ENCODE results near the gene RANBP9. TPM values are rescaled to one million over a fixed set of nuclear protein-coding genes. Genes with fewer than 3 reads are reported as not detected.

The RANBP9 gene
- total and polyA plus RNA-seq, 9 of the 15 experiments (the other 6 are each of a cell fraction or from before 2014, with no cell fraction given): 27.5 to 130 (median 61.5) TPM

DNA sequence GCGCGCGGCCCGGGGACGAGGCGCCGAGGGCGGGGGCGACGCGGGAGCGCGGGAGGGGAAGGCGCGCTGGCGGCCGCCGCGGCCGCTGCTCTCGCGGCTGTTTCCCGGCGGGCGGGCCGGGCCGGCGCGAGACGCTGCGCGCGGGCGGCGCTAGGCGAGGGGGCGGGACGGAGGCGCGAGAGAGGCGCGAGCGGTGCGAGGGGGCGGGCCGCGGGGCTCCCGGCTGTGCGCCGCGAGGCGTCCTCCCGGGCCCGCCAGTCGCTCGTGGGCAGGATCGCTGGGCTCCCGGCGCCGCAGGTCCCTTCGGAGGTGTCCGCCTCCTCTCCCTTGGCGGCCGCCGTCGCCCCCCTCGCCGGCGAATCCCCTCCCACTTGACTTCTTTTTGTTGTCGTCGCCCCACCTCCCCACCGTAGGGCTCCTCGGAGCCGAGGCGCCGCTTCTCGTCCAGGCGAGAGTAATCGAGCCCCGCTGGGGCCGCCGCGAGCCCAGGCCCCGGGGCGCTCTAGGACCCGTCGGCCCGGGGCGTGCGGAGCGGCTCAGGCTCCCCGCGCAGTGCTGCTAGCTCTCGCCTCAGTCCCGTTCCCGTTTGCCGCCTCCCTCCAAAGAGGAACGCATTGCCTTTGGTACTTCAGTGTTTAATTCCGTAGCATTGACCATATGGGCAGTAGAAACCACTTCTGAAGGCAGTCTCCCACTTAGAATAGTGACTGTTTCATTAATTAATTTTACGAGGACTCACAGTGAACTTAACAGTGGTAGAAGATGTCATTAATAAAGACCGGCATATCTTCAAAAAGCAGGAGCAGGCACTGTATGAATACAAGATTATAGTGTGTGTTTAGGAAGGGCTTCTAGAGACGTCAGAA lies at the start of gene RANBP9 (continued):
- TF ChIP-seq, protein P1, sequence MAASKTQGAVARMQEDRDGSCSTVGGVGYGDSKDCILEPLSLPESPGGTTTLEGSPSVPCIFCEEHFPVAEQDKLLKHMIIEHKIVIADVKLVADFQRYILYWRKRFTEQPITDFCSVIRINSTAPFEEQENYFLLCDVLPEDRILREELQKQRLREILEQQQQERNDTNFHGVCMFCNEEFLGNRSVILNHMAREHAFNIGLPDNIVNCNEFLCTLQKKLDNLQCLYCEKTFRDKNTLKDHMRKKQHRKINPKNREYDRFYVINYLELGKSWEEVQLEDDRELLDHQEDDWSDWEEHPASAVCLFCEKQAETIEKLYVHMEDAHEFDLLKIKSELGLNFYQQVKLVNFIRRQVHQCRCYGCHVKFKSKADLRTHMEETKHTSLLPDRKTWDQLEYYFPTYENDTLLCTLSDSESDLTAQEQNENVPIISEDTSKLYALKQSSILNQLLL (CRISPR knock-in tag; IDR thresholded peaks at IDR 0.05; ENCODE audit: borderline replicate concordance): no peak
- TF ChIP-seq, protein P2, sequence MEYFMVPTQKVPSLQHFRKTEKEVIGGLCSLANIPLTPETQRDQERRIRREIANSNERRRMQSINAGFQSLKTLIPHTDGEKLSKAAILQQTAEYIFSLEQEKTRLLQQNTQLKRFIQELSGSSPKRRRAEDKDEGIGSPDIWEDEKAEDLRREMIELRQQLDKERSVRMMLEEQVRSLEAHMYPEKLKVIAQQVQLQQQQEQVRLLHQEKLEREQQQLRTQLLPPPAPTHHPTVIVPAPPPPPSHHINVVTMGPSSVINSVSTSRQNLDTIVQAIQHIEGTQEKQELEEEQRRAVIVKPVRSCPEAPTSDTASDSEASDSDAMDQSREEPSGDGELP (CRISPR knock-in tag; IDR thresholded peaks at IDR 0.05; ENCODE audit: borderline replicate concordance): peak; percentile 90
- no peak for TF ChIP-seq ZNF668 (CRISPR knock-in tag; IDR thresholded peaks at IDR 0.05)
- TF ChIP-seq ZNF444 (CRISPR knock-in tag; IDR thresholded peaks at IDR 0.05): no peak; the same call in 1 of the 2 replicates
- TF ChIP-seq ZNF589 (CRISPR knock-in tag; IDR thresholded peaks at IDR 0.05; ENCODE audit: low read depth): 0 out of 2 replicates have a peak, but pooled peaks have one; percentile 46
- TF ChIP-seq CREB1 (IDR thresholded peaks at IDR 0.05): no peak; the same call in none of the 2 replicates
- TF ChIP-seq CREB1 (CRISPR knock-in tag; IDR thresholded peaks at IDR 0.05): peak; percentile 82
- 0 out of 2 replicates have a peak, but pooled peaks have one; percentile 21 for TF ChIP-seq SREBF1 (IDR thresholded peaks at IDR 0.05; ENCODE audit: borderline replicate concordance, low read depth, low read length)
- TF ChIP-seq POLR2AphosphoS5 (IDR thresholded peaks at IDR 0.05; ENCODE audit: control insufficient read depth, insufficient read depth, low read depth, low read length): 0 out of 2 replicates have a peak, but pooled peaks have one; percentile 8
- TF ChIP-seq PTTG1 (tag; IDR thresholded peaks at IDR 0.05; ENCODE audit: low read depth): no peak
- TF ChIP-seq TSC22D4 (tag; IDR thresholded peaks at IDR 0.05): no peak
- TF ChIP-seq ZNF778 (CRISPR knock-in tag; IDR thresholded peaks at IDR 0.05): no peak
- peak; percentile 89 for TF ChIP-seq MYC (IDR thresholded peaks at IDR 0.05; ENCODE audit: low read depth, low read length)
- TF ChIP-seq MYC (CRISPR knock-in tag; IDR thresholded peaks at IDR 0.05; ENCODE audit: borderline replicate concordance, low read depth): no peak
- peak; percentile 85 for TF ChIP-seq PHF20 (IDR thresholded peaks at IDR 0.05; ENCODE audit: partially characterized antibody)
- TF ChIP-seq RFX5 (IDR thresholded peaks at IDR 0.05; ENCODE audit: low read depth, low read length): no peak
- TF ChIP-seq ZFX (CRISPR knock-in tag; IDR thresholded peaks at IDR 0.05): peak; percentile 94
- peak; percentile 91 for TF ChIP-seq PHF21A (IDR thresholded peaks at IDR 0.05; ENCODE audit: borderline replicate concordance, low read depth)
- TF ChIP-seq, protein P3, sequence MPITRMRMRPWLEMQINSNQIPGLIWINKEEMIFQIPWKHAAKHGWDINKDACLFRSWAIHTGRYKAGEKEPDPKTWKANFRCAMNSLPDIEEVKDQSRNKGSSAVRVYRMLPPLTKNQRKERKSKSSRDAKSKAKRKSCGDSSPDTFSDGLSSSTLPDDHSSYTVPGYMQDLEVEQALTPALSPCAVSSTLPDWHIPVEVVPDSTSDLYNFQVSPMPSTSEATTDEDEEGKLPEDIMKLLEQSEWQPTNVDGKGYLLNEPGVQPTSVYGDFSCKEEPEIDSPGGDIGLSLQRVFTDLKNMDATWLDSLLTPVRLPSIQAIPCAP (CRISPR knock-in tag; IDR thresholded peaks at IDR 0.05; ENCODE audit: borderline replicate concordance): no peak
- peak; percentile 14; the same call in 1 of the 2 replicates for TF ChIP-seq ZNF766 (CRISPR knock-in tag; conservative IDR thresholded peaks at IDR 0.05)
- no peak for TF ChIP-seq PHB2 (IDR thresholded peaks at IDR 0.05; ENCODE audit: low read depth)
- no peak for TF ChIP-seq EWSR1 (IDR thresholded peaks at IDR 0.05; ENCODE audit: borderline replicate concordance, low read depth, partially characterized antibody)
- TF ChIP-seq, protein P4, sequence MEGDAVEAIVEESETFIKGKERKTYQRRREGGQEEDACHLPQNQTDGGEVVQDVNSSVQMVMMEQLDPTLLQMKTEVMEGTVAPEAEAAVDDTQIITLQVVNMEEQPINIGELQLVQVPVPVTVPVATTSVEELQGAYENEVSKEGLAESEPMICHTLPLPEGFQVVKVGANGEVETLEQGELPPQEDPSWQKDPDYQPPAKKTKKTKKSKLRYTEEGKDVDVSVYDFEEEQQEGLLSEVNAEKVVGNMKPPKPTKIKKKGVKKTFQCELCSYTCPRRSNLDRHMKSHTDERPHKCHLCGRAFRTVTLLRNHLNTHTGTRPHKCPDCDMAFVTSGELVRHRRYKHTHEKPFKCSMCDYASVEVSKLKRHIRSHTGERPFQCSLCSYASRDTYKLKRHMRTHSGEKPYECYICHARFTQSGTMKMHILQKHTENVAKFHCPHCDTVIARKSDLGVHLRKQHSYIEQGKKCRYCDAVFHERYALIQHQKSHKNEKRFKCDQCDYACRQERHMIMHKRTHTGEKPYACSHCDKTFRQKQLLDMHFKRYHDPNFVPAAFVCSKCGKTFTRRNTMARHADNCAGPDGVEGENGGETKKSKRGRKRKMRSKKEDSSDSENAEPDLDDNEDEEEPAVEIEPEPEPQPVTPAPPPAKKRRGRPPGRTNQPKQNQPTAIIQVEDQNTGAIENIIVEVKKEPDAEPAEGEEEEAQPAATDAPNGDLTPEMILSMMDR (IDR thresholded peaks at IDR 0.05 in 2 of 3, conservative IDR thresholded peaks at IDR 0.05 in 1 of 3; ENCODE audit: insufficient read depth in 2 of 3, low read depth in 1 of 3, low read length in 3 of 3): peak in 1 of 3 experiments; percentile 21; a peak in 1 of 6 replicates

Data from K562 (cell line).